H1 (cell line): ENCODE data around the gene PHACTR1. TPM values are rescaled to one million over a fixed set of nuclear protein-coding genes. Genes with fewer than 3 reads are reported as not detected.

Experiments used
- CTCF ChIA-PET: fragments of 300-600 bp; sonication (Branson Sonifier 250); formaldehyde crosslinking; loops from one replicate; lab custom pipeline; 2021; ENCODE audit not compliant: partially characterized antibody; lab: Charles Lee
- POLR2A ChIA-PET: fragments of 300-600 bp; sonication (Branson Sonifier 250); formaldehyde crosslinking; loops from one replicate; lab custom pipeline; 2021; ENCODE audit warnings: inconsistent platforms; ENCODE audit not compliant: partially characterized antibody; lab: Charles Lee
- DNase-seq, 2 experiments: peaks; one replicate each; pipeline versions ENCODE4 v3.0.0 to v3.0.0-alpha.2; 2010 to 2022; ENCODE audit warnings: low spot score in 2 of 2, low read depth in 1 of 2, mixed read lengths in 1 of 2
- FAIRE-seq: peaks from 2 replicates; lab custom pipeline; 2011; peaks lifted over from hg19 to GRCh38; lab: Jason Lieb, UNC
- H2AFZ ChIP-seq: 2 replicates; pipeline ENCODE4 v1.8.1; 2012; ENCODE audit warnings: low read length, inconsistent platforms
- H2AK5ac ChIP-seq: 2 replicates; pipeline ENCODE4 v1.6.1; 2013; ENCODE audit warnings: low read depth, low read length
- H2BK120ac ChIP-seq: replicated peaks from 2 replicates; pipeline ENCODE3; 2013; ENCODE audit warnings: low read depth, low read length, inconsistent platforms
- H2BK12ac ChIP-seq: 2 replicates; pipeline ENCODE4 v1.6.1; 2013; ENCODE audit warnings: low read depth, low read length
- H2BK15ac ChIP-seq: 2 replicates; pipeline ENCODE4 v1.6.1; 2013; ENCODE audit warnings: low read length
- H2BK20ac ChIP-seq: 2 replicates; pipeline ENCODE4 v1.6.1; 2013; ENCODE audit warnings: low read length
- H2BK5ac ChIP-seq: 2 replicates; pipeline ENCODE4 v1.6.1; 2013; ENCODE audit warnings: low read depth, low read length
- H3K14ac ChIP-seq: 2 replicates; pipeline ENCODE4 v1.6.1; 2013; ENCODE audit warnings: inconsistent platforms; ENCODE audit not compliant: insufficient read length
- H3K18ac ChIP-seq: 2 replicates; pipeline ENCODE4 v1.6.1; 2013; ENCODE audit warnings: low read length; ENCODE audit errors: extremely low read depth
- H3K23ac ChIP-seq: 2 replicates; pipeline ENCODE4 v1.6.1; 2013; ENCODE audit warnings: inconsistent platforms; ENCODE audit not compliant: insufficient read length
- H3K23me2 ChIP-seq: 2 replicates; pipeline ENCODE4 v1.6.1; 2013; ENCODE audit warnings: low read depth, low read length
- H3K27ac ChIP-seq: 2 replicates; pipeline ENCODE4 v1.6.1; 2011; ENCODE audit warnings: low read depth, low read length, inconsistent platforms
- H3K27me3 ChIP-seq, 4 experiments: replicated peaks in 1 of 4; 1 replicate in 1 of 4; 2 replicates in 3 of 4; pipeline versions ENCODE4 v1.6.1 to v1.8.1; 2011 to 2013; ENCODE audit warnings: low read length in 3 of 4, mild to moderate bottlenecking in 3 of 4, inconsistent platforms in 2 of 4, mixed read lengths in 2 of 4, moderate library complexity in 1 of 4; ENCODE audit not compliant: control insufficient read depth in 3 of 4, insufficient read depth in 3 of 4; ENCODE audit errors: extremely low read depth in 1 of 4
- H3K36me3 ChIP-seq, 4 experiments: 2 replicates each; pipeline versions ENCODE4 v1.6.1 to v1.8.1; 2011 to 2013; ENCODE audit warnings: mild to moderate bottlenecking in 4 of 4, low read length in 3 of 4, moderate library complexity in 2 of 4, control low read depth in 1 of 4, inconsistent platforms in 1 of 4; ENCODE audit not compliant: insufficient read depth in 4 of 4, control insufficient read depth in 2 of 4
- H3K4ac ChIP-seq: replicated peaks from 2 replicates; pipeline ENCODE3; 2013; ENCODE audit warnings: low read length, low read depth, mixed read lengths, inconsistent platforms; ENCODE audit not compliant: insufficient read length
- H3K4me1 ChIP-seq, 4 experiments: replicated peaks in 1 of 4; 1 replicate in 1 of 4; 2 replicates in 3 of 4; pipeline versions ENCODE4 v1.6.1 to v1.8.1; 2011 to 2013; ENCODE audit warnings: low read length in 3 of 4, inconsistent platforms in 2 of 4, mixed read lengths in 1 of 4; ENCODE audit not compliant: insufficient read depth in 4 of 4, control insufficient read depth in 3 of 4
- H3K4me2 ChIP-seq, 2 experiments: 2 replicates each; pipeline versions ENCODE4 v1.6.1 to v1.8.1; 2011 to 2013; ENCODE audit warnings: low read depth in 2 of 2, low read length in 2 of 2, control low read depth in 1 of 2, inconsistent platforms in 1 of 2, mild to moderate bottlenecking in 1 of 2; ENCODE audit not compliant: insufficient read depth in 1 of 2
- H3K4me3 ChIP-seq, 4 experiments: fragments of 200-600, 300-600 bp in 1 of 4; sonication (generic), shearing (Covaris generic), sonication (Bioruptor Twin) in 1 of 4; 2 replicates each; pipeline versions ENCODE4 v1.5.1 to v1.8.1; 2011 to 2016; ENCODE audit warnings: low read length in 4 of 4, low read depth in 3 of 4, control low read depth in 2 of 4, inconsistent platforms in 2 of 4, mild to moderate bottlenecking in 2 of 4, mixed read lengths in 1 of 4, moderate library complexity in 1 of 4; ENCODE audit not compliant: insufficient read depth in 2 of 4; ENCODE audit errors: extremely low read depth in 1 of 4
- H3K56ac ChIP-seq: replicated peaks from 2 replicates; pipeline ENCODE3; 2013; ENCODE audit warnings: low read depth, mild to moderate bottlenecking, mixed read lengths, low read length, inconsistent platforms; ENCODE audit not compliant: insufficient read length
- H3K79me1 ChIP-seq: 2 replicates; pipeline ENCODE4 v1.6.1; 2013; ENCODE audit warnings: low read depth, low read length, control low read depth
- H3K79me2 ChIP-seq, 2 experiments: 2 replicates each; pipeline versions ENCODE4 v1.6.1 to v1.8.1; 2012 to 2013; ENCODE audit warnings: low read length in 2 of 2, mild to moderate bottlenecking in 2 of 2, inconsistent platforms in 1 of 2; ENCODE audit not compliant: insufficient read depth in 2 of 2, control insufficient read depth in 1 of 2
- H3K9ac ChIP-seq, 4 experiments: replicated peaks in 1 of 4; 1 replicate in 1 of 4; 2 replicates in 3 of 4; pipeline versions ENCODE4 v1.6.1 to v1.8.1; 2011 to 2013; ENCODE audit warnings: low read depth in 3 of 4, low read length in 3 of 4, control low read depth in 2 of 4, mild to moderate bottlenecking in 2 of 4, moderate library complexity in 2 of 4, inconsistent platforms in 1 of 4; ENCODE audit errors: extremely low read depth in 1 of 4
- H3K9me3 ChIP-seq, 2 experiments: 2 replicates each; pipeline versions ENCODE4 v1.6.1 to v1.8.1; 2012 to 2013; ENCODE audit warnings: mild to moderate bottlenecking in 2 of 2, moderate library complexity in 2 of 2, control low read depth in 1 of 2, inconsistent platforms in 1 of 2, low read depth in 1 of 2, low read length in 1 of 2, mixed read lengths in 1 of 2; ENCODE audit not compliant: insufficient read depth in 2 of 2
- H4K20me1 ChIP-seq, 2 experiments: replicated peaks in 1 of 2; 2 replicates each; pipeline versions ENCODE3 to v1.8.1; 2011 to 2013; ENCODE audit warnings: inconsistent platforms in 2 of 2, low read length in 2 of 2, mild to moderate bottlenecking in 1 of 2; ENCODE audit not compliant: insufficient read depth in 2 of 2, control insufficient read depth in 1 of 2
- H4K5ac ChIP-seq: 2 replicates; pipeline ENCODE4 v1.6.1; 2013; ENCODE audit warnings: low read length, low read depth, mixed read lengths, inconsistent platforms; ENCODE audit not compliant: insufficient read length
- H4K8ac ChIP-seq: 2 replicates; pipeline ENCODE4 v1.8.0; 2013; ENCODE audit warnings: mild to moderate bottlenecking, moderate library complexity, low read length, inconsistent platforms; ENCODE audit not compliant: insufficient read depth; ENCODE audit errors: extremely low read depth
- H4K91ac ChIP-seq: replicated peaks from 2 replicates; pipeline ENCODE3; 2013; ENCODE audit warnings: low read length, mixed read lengths, inconsistent platforms; ENCODE audit not compliant: insufficient read length
- BRCA1 ChIP-seq: IDR thresholded peaks from 2 replicates; pipeline ENCODE4 v1.6.1; 2012; ENCODE audit warnings: low read depth, low read length, improper control_type of control experiment
- PHF8 ChIP-seq: fragments of 200-600 bp; sonication (generic); conservative IDR thresholded peaks from 2 replicates; pipeline ENCODE4 v1.7.1; 2012; ENCODE audit warnings: low read depth, mild to moderate bottlenecking, inconsistent platforms, low read length, moderate library complexity
- RBBP5 ChIP-seq: IDR thresholded peaks from 2 replicates; pipeline ENCODE4 v1.7.1; 2012; ENCODE audit warnings: low read depth, mild to moderate bottlenecking, inconsistent platforms, low read length, moderate library complexity, borderline replicate concordance
- TAF7 ChIP-seq: optimal IDR thresholded peaks from 2 replicates; pipeline ENCODE3; 2011; ENCODE audit warnings: low read depth, mild to moderate bottlenecking, inconsistent platforms, low read length, moderate library complexity, borderline replicate concordance
- WGBS, 2 experiments: shearing (Covaris generic) in 1 of 2; methylation state at CpG; one replicate each; pipeline versions ENCODE4 v1.1.6 to v1.1.7; 2013 to 2015; ENCODE audit warnings: low lambda C conversion rate in 2 of 2, mixed read lengths in 2 of 2, inconsistent platforms in 1 of 2, low coverage in 1 of 2, missing lambda C conversion rate in 1 of 2; ENCODE audit not compliant: insufficient replicate concordance in 2 of 2, insufficient coverage in 1 of 2, insufficient read length in 1 of 2; ENCODE audit errors: extremely low coverage in 1 of 2, missing lambda C conversion rate in 1 of 2; 5-methylcytosine and 5-hydroxymethylcytosine counted together
- polyA plus RNA-seq, 7 experiments: library from polyadenylated mRNA; depleted of rRNA in 3 of 7; stranded (reverse) in 5 of 7; unstranded in 2 of 7; fragments of >200 nt in 5 of 7; fragments of 200-250 nt in 2 of 7; gene quantifications; 1 replicate in 5 of 7; 2 replicates in 1 of 7; 4 replicates in 1 of 7; pipeline versions ENCODE4 v1.2.1 to v1.2.3, GENCODE V29; 2011 to 2013; ENCODE audit warnings: missing spikeins in 2 of 7, mixed read lengths in 2 of 7
- total RNA-seq: library from RNA; stranded (reverse); fragmentation: NEBNext Ultra II Directional; extraction: Animal tissue kit (Norgen Biotek cat#: 25700); gene quantifications from 2 replicates; pipeline ENCODE4 v1.2.1, GENCODE V29; 2021

Gene PHACTR1
- total and polyA plus RNA-seq, 2 of the 8 experiments (the other 6 are each of a cell fraction or from before 2014, with no cell fraction given), result 3.9 to 17.1 TPM

GRCh38 chr6:13292774-13293173, 576.2 kb downstream of the PHACTR1 start:
- no peaks in the 10 kb centered on the region for H3K4me1 ChIP-seq
- H2BK15ac ChIP-seq, result no peak overlapping the region
- H3K4me2 ChIP-seq, result no peak overlapping the region
- H4K91ac ChIP-seq, result no peak overlapping the region
- H3K79me1 ChIP-seq, result 0 out of 2 replicates have a peak, but pooled peaks cover 2% of the 10 kb centered on the region
- ChIA-PET CTCF (interaction anchor here (0.6 to 1.4 kb wide), 4 partner anchors 10 to 317 kb away, joined by 3 to 4 read pairs (median 3); no protein-coding TSS in a partner anchor), POLR2A (interaction anchor here (1.0 to 2.2 kb wide), 2 partner anchors 8 to 62 kb away, joined by 3 to 8 read pairs; no protein-coding TSS in a partner anchor)
- DNase-seq, result no peak
- H2AK5ac ChIP-seq, result no peak overlapping the region
- H3K9ac ChIP-seq, result no peak overlapping the region
- no peaks in the 10 kb centered on the region for H3K23me2 ChIP-seq
- H2BK5ac ChIP-seq, result no peak overlapping the region
- H3K9me3 ChIP-seq, result peaks cover 0 to 4% of the 10 kb centered on the region in 2 experiments; a peak in 2 of 4 replicates
- no peaks in the 10 kb centered on the region for H3K79me2 ChIP-seq
- H4K5ac ChIP-seq, result no peak overlapping the region
- H4K8ac ChIP-seq, result no peak overlapping the region
- H3K27me3 ChIP-seq, result no peaks in the 10 kb centered on the region
- no peak overlapping the region for H2AFZ ChIP-seq
- no peak overlapping the region for H2BK20ac ChIP-seq
- H2BK12ac ChIP-seq, result no peak overlapping the region
- H2BK120ac ChIP-seq, result no peak overlapping the region
- 95% methylated on average over 8 of the region's 9 CpGs; no CpG with 5 or more reads in 1 of the 2 experiments for WGBS, 2 experiments
- H3K23ac ChIP-seq, result no peak overlapping the region
- no peak overlapping the region for H3K18ac ChIP-seq
- peaks cover 7 to 58% (median 23%) of the 10 kb centered on the region in 4 experiments; a peak in 6 of 8 replicates for H3K36me3 ChIP-seq
- H3K27ac ChIP-seq, result no peak overlapping the region
- peaks cover 0 to 12% of the 10 kb centered on the region in 2 experiments for H4K20me1 ChIP-seq
- no peak for FAIRE-seq
- TF ChIP-seq TAF7 (no peak), BRCA1 (no peak), RBBP5 (no peak), PHF8 (no peak)
- no peak overlapping the region for H3K56ac ChIP-seq
- H3K14ac ChIP-seq, result no peak overlapping the region
- no peak overlapping the region for H3K4me3 ChIP-seq
- H3K4ac ChIP-seq, result no peak overlapping the region
